ENCODE results near the gene MTNR1B.

The MTNR1B gene

GRCh38 chr11:93031386-93031785 lies 61.9 kb downstream of the MTNR1B start:
- TF ChIP-seq REST (IDR thresholded peaks at IDR 0.05; ENCODE audit: insufficient read depth in 1 of 2, low read depth in 2 of 2, low read length in 2 of 2): no peak
- TF ChIP-seq POLR2AphosphoS5 (IDR thresholded peaks at IDR 0.05; ENCODE audit: low read depth, low read length): no peak
- TF ChIP-seq FOXP2 (optimal IDR thresholded peaks at IDR 0.05; ENCODE audit: borderline replicate concordance, extremely low read depth, extremely low read length, insufficient read depth): no peak
- no peak for TF ChIP-seq SIN3A (IDR thresholded peaks at IDR 0.05; ENCODE audit: borderline replicate concordance, insufficient read depth, low read length)
- TF ChIP-seq TAF1 (IDR thresholded peaks at IDR 0.05; ENCODE audit: borderline replicate concordance, insufficient read depth, low read length): no peak

Measured in PFSK-1 (cell line).